Measurements from ENCODE around the gene TRIM36.
A peak's percentile ranks its signal among the peaks of the same experiment; 100 is the strongest.

Gene TRIM36

GRCh38 chr5:115169487-115170133, at the start of gene TRIM36:
TSS of gene TRIM36 (minus strand) at chr5:115169908. CDS start at chr5:115169634, 274 bp downstream.
- peak; percentile 97 for DNase-seq

GRCh38 chr5:115214541-115214940, 44.8 kb upstream of the TRIM36 start:
- no peak for DNase-seq

GRCh38 chr5:115209279-115209678, 39.6 kb upstream of the TRIM36 start:
- DNase-seq = no peak

GRCh38 chr5:115202952-115203351, 33.2 kb upstream of the TRIM36 start:
- no peak for DNase-seq

GRCh38 chr5:115196161-115196560, 26.5 kb upstream of the TRIM36 start:
- DNase-seq = no peak

GRCh38 chr5:115194676-115195075, 25.0 kb upstream of the TRIM36 start:
- DNase-seq = no peak

GRCh38 chr5:115193295-115193694, 23.6 kb upstream of the TRIM36 start:
- no peak for DNase-seq

- DNase-seq = no peak
Observed at GRCh38 chr5:115192098-115192497, 22.4 kb upstream of the TRIM36 start.

- no peak for DNase-seq
Observed at GRCh38 chr5:115191474-115192031, 21.8 kb upstream of the TRIM36 start.

- no peak for DNase-seq
Observed at GRCh38 chr5:115190388-115190787, 20.7 kb upstream of the TRIM36 start.

- no peak for DNase-seq
Observed at GRCh38 chr5:115189866-115190265, 20.2 kb upstream of the TRIM36 start.

- DNase-seq = no peak
Observed at GRCh38 chr5:115186794-115187193, 17.1 kb upstream of the TRIM36 start.

GRCh38 chr5:115184770-115185169, 15.1 kb upstream of the TRIM36 start:
- DNase-seq = no peak

GRCh38 chr5:115181757-115182156, 12.0 kb upstream of the TRIM36 start:
- DNase-seq = no peak

- peak; percentile 9 for DNase-seq
Observed at GRCh38 chr5:115180165-115180709, 10.5 kb upstream of the TRIM36 start.

GRCh38 chr5:115179394-115180164, 9.9 kb upstream of the TRIM36 start:
- DNase-seq = no peak

- DNase-seq = no peak
Observed at GRCh38 chr5:115179030-115179393, 9.3 kb upstream of the TRIM36 start.

- no peak for DNase-seq
Observed at GRCh38 chr5:115170929-115171510, 1.3 kb upstream of the TRIM36 start.

- peak; percentile 82 for DNase-seq
Observed at GRCh38 chr5:115170134-115170928, 623 bp upstream of the TRIM36 start.

GRCh38 chr5:115168829-115169486, 750 bp downstream of the TRIM36 start:
- DNase-seq = peak; percentile 27

- DNase-seq = no peak
Observed at GRCh38 chr5:115166744-115167393, 2.8 kb downstream of the TRIM36 start.

GRCh38 chr5:115165790-115166189, 3.9 kb downstream of the TRIM36 start:
- DNase-seq = no peak

Data from COR-L47 (cell line).